Choroid plexus epithelial cell (primary cell): Measurements from ENCODE around the gene VGLL4.

Experiments used
- DNase-seq: peaks from one replicate; pipeline ENCODE4 v3.0.0-alpha.2; 2010; ENCODE audit warnings: low read depth
- H3K4me3 ChIP-seq: 2 replicates; pipeline ENCODE4 v1.5.1; 2011; ENCODE audit warnings: low read depth, mild to moderate bottlenecking, control low read depth, low read length, moderate library complexity
- CTCF ChIP-seq: conservative IDR thresholded peaks from 2 replicates; pipeline ENCODE4 v1.5.1; 2011; ENCODE audit warnings: low read depth, mild to moderate bottlenecking, control low read depth, inconsistent platforms, low read length, moderate library complexity

VGLL4 gene

GRCh38 chr3:11621077-11621476, 22.6 kb downstream of the VGLL4 start:
- TF ChIP-seq CTCF, result no peak
- H3K4me3 ChIP-seq, result no peak overlapping the region
- DNase-seq, result no peak

DNA sequence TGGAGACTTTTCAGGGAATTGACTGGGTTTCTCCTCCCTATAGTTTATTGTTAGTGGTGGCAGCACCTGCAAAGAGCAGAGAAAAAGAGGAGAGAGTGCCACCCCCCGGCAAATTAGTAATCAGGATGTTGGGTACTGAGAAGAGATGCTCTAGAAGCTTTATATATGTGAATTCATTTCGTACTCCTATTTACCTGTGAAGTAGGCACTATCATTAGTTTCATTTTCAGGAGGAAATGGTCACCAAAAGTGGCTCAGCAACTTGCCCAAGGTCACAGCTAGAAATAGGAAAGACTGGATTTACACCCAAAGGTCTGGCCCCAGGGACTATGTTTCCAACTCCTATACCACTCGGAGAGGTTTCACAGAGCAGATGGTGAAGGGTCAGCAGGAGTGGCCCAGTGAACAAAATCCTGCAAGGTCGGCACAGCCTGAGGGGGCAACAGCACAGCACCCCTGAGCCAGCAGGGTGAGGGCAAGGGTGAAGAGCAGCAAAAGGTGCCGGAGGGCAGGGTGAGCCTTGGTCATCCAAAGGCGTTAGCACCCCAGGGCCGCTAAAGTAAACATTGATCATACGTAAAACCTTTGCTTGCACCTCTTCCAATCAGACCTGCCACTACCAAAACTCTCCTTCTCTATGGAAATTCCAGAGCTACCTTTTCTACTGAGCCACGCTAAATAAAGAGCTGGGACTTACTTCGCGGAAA, 23.6 kb downstream of the VGLL4 start:
- H3K4me3 ChIP-seq, result no peak overlapping the region
- DNase-seq, result no peak
- TF ChIP-seq CTCF, result no peak

GRCh38 chr3:11619461-11619860, 24.3 kb downstream of the VGLL4 start:
- TF ChIP-seq CTCF, result no peak
- DNase-seq, result no peak
- no peak overlapping the region for H3K4me3 ChIP-seq

DNA sequence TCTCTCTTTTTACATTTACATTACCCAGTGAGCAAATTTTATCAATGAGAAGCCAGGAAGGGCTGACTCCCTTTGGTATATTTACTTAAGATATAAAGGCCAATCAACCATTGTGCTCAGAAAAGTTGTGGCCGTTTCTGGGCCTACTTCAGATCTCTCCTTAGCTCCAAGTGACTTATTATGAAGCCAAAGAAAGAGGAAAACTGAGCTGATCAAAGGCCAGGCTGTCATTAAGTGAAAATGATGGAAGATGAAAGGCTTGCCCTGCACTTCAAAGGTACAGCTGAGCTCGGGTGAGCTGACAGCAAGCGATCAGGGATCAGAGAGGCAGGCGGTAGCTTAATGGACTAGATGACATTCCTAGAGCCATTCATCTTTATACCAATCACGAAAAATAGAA, 24.8 kb downstream of the VGLL4 start:
- DNase-seq, result no peak
- H3K4me3 ChIP-seq, result no peak overlapping the region
- no peak for TF ChIP-seq CTCF

- DNase-seq, result no peak
- no peak overlapping the region for H3K4me3 ChIP-seq
- no peak for TF ChIP-seq CTCF
Observed at GRCh38 chr3:11616551-11616950, 27.2 kb downstream of the VGLL4 start.

DNA sequence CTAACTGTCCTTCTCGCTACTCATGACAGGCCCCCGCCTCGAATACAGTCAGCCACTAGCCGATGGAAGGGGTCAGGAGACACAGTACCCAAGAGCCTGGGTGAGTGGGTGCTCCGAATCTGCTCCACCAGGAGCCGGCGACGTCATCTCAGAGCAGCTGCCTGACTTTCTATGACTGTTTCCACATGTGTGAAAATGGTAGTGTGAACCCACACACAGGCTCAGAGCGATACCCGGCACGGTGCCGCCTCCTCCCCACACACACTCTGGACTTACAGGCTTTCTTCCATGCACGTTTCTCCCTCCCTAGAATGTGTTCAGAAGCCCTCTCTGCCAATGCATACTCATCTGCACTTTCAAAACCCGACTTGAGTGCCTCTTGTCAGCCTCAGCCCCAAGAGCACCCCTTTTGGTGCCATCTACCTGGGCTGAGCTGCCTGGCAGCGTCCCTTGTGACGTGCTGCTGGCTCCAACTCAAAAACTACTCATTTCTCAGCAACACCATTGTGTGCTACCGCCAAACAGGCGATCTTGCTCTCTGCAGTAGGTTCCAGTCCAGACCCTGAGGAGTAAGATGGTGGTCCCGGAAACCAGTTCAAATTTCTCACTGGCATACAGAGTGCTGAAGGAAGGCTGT, 29.7 kb downstream of the VGLL4 start:
- no peak for DNase-seq
- no peak overlapping the region for H3K4me3 ChIP-seq
- no peak for TF ChIP-seq CTCF

GRCh38 chr3:11613319-11613718, 30.4 kb downstream of the VGLL4 start:
- no peak overlapping the region for H3K4me3 ChIP-seq
- no peak for DNase-seq
- no peak for TF ChIP-seq CTCF
